Kidney glomerular epithelial cell (primary cell): ENCODE measurements around the gene SGO2.
A peak's percentile ranks its signal among the peaks of the same experiment; 100 is the strongest.

Experiments used
- DNase-seq: peaks from one replicate; lab custom pipeline; 2025; lab: John Stamatoyannopoulos, UW

The SGO2 gene, protein sequence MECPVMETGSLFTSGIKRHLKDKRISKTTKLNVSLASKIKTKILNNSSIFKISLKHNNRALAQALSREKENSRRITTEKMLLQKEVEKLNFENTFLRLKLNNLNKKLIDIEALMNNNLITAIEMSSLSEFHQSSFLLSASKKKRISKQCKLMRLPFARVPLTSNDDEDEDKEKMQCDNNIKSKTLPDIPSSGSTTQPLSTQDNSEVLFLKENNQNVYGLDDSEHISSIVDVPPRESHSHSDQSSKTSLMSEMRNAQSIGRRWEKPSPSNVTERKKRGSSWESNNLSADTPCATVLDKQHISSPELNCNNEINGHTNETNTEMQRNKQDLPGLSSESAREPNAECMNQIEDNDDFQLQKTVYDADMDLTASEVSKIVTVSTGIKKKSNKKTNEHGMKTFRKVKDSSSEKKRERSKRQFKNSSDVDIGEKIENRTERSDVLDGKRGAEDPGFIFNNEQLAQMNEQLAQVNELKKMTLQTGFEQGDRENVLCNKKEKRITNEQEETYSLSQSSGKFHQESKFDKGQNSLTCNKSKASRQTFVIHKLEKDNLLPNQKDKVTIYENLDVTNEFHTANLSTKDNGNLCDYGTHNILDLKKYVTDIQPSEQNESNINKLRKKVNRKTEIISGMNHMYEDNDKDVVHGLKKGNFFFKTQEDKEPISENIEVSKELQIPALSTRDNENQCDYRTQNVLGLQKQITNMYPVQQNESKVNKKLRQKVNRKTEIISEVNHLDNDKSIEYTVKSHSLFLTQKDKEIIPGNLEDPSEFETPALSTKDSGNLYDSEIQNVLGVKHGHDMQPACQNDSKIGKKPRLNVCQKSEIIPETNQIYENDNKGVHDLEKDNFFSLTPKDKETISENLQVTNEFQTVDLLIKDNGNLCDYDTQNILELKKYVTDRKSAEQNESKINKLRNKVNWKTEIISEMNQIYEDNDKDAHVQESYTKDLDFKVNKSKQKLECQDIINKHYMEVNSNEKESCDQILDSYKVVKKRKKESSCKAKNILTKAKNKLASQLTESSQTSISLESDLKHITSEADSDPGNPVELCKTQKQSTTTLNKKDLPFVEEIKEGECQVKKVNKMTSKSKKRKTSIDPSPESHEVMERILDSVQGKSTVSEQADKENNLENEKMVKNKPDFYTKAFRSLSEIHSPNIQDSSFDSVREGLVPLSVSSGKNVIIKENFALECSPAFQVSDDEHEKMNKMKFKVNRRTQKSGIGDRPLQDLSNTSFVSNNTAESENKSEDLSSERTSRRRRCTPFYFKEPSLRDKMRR

DNA sequence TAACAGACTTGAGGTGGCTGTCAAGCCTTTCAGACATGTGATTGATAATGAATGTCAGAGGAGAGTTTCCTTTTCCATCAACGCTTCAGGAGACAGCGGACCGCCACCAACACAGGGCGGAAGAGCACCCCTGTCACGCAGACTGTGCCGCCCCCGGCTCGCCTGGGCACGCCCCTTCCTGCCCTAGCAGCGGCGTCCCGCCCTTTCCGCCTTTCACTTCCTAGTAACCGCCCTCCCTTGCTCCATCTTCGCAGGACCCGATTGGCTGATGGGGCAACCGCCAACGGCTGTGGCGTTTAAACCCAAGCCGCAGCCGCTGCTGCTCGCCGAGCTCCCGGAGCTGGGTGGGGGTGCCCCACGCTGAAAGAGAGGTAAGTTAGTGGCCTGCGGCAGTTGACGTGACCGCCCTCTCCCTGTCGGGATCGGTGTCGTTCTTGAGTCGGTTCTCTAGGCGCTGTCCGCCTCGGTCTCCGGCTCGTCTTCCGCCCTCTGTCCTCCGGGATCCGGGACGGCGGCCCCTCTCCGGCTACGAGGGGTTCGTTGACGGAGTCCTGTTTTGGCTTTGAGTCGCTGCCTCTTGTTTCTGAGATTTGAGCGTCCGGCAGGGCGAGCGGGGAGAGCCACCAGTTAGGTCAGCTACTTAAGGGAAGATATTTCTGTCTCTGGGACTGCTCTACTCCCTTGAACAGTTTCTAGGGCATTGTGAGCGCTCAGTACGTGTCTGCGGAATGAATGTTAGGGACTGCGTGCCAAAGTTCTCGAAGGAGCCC lies at the start of gene SGO2:
Gene SGO2, plus strand, starts transcription at position 326 of the 770 bp plus-strand sequence. CDS start 6,769 bp downstream, outside the sequence.
- DNase-seq: peak; percentile 98

GRCh38 chr2:200476836-200477235 lies 49.2 kb upstream of the SGO2 start:
- DNase-seq: no peak

GRCh38 chr2:200477667-200478131 lies 48.3 kb upstream of the SGO2 start:
- no peak for DNase-seq

GRCh38 chr2:200479692-200480265 lies 46.2 kb upstream of the SGO2 start:
- no peak for DNase-seq

DNA sequence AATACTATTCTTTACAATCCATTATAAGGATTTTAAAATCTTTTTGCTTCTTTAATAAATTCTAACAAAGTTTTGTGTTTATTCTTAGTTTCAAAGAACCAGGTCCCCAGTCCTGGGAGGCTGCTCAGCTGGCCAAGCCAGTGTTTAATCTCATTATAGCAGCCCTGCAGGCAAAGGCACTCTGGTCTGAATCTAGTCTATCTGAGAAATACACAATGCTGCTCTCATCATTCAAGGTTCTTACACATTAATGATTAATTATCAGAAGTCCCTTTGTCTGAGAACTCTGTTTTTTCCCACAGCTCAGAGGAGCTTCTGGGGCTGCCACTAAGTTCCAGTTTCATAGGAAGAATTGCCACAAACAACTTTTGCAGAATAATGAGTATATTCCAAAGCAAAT lies 43.8 kb upstream of the SGO2 start:
- no peak for DNase-seq

GRCh38 chr2:200483729-200484198 lies 42.2 kb upstream of the SGO2 start:
- no peak for DNase-seq

DNA sequence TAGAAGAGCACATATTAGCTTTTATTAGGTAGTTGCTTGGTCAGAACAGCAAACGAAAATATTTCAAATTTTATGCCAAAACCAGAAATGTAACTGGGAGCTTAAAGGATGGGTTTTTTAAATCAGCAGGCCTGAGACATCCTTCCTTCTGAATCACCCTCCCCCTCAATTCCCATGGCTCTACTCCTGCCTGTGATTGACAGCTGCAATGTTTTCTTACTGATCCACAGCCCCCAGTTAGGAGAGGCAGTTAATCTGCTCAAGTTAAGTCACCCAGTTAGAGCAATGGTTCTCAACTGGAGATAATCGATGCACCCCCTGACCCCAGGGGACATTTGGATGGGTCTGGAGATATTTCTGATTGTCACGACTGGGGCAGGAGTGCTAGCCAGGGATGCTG lies 41.1 kb upstream of the SGO2 start:
- DNase-seq: no peak

- DNase-seq: no peak
Measured at GRCh38 chr2:200486529-200486928, 39.5 kb upstream of the SGO2 start.

- no peak for DNase-seq
Measured at GRCh38 chr2:200488169-200488568, 37.8 kb upstream of the SGO2 start.

DNA sequence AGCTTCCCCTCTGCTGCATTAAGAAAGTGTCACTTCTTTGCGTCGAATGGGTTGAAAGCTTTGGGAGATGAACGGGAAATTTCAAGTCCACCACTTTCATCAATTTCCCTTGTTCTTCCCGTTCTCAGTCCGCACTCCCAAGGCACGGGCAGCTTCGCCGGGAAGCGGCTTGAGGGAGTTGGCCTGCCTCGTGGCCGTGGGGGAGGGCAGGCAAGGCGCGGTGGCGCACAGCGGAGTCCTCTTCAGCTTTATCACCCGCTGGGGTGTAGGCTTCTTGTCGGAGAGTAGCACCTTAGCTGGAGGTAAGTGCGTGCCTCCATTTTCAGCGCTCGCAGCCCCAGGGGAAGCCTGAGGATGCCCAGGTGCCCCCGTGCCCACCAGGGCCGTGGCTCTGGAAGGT lies 36.0 kb upstream of the SGO2 start:
- DNase-seq: no peak

DNA sequence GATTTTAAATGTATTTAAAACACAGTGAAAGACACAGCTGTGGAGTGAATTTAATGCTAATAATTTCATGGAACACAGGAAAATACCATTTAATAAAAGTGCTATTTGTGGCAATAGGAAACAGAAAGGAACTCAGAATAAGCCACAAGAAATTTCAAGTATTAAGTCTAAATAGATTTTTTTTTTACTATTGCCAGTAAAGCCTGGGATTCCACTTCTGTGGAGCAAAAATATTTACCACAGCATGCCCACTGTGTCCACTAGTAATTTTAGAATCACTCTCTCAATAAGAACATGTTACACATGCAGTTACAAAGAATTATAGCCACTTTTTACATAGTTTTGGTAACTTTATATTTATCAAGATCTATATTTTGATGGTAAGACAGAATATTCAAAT lies 33.4 kb upstream of the SGO2 start:
- DNase-seq: no peak

- DNase-seq: no peak
Measured at GRCh38 chr2:200494048-200494447, 32.0 kb upstream of the SGO2 start.

GRCh38 chr2:200496696-200497095 lies 29.3 kb upstream of the SGO2 start:
- no peak for DNase-seq

DNA sequence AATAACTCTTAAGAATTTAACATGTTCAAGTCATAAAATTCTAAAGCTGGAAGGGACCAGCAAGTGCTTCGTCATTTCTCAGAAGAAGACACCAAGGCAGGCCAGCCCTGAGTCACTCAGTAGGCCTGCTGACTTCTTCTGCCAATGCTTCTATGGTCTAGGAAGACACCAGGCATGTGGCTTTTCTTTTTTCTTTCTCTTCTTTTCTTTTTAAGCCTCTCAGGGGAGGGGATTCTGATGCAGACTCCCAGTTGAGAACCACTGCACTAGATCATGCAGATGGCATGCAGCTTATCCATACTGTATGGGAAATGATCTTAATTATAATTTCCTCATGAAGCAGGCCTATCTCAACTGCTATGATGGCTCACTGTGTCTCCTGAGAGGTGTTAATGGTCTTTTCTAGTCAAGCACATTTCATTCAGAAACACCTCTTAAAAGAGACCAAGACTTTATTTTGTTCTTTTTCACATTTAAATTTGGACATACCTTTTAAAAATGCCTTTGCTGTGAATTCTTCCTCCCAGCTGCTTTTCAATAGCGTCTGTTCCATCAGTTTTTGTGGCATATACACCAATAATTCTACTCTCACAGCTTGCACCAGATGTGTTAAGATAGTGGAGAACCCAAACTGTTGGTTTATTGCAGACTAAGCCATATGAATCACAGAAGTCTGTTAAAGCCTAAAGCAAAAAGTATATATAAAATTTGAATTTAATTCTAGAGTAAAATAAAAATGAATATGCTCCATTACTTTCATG lies 27.4 kb upstream of the SGO2 start:
- no peak for DNase-seq

- DNase-seq: no peak
Measured at GRCh38 chr2:200502196-200502595, 23.8 kb upstream of the SGO2 start.

DNA sequence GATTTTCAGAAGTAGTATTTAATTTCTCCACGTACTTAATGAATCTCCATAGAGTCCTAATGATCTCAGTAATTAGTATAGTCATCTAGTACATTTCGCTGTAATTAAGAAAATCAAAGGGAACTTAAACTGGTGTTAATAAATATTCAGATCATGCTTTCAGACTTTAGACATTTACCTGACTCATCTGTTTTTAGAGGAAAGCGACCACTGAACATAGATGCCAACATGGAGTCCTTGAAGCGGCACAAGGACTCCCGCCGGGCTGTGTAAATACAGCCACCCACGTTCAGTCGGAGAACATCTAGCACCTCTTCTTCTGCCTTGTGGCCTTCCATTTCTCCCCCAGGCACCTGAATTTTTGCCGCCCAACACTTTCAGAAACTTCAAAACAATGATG lies 19.3 kb upstream of the SGO2 start:
- no peak for DNase-seq

DNA sequence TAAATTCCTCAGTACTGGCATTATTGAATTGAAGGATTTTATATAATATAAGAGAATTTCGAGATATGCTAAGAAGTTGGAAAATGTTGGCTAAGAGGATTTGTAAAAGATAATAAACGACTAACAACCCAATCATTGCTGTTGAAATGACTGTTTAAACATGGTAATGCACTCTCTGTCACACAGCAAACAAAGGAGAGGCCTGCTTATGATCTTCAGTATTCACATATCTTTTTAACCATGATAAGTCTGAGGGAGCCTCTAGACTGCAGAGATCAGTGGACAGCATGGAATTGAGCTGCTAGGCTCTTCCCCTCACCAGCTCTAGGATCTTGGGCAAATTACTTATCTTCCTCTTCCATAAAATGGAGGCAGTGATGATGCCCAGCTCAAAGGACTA lies 18.8 kb upstream of the SGO2 start:
- no peak for DNase-seq

DNA sequence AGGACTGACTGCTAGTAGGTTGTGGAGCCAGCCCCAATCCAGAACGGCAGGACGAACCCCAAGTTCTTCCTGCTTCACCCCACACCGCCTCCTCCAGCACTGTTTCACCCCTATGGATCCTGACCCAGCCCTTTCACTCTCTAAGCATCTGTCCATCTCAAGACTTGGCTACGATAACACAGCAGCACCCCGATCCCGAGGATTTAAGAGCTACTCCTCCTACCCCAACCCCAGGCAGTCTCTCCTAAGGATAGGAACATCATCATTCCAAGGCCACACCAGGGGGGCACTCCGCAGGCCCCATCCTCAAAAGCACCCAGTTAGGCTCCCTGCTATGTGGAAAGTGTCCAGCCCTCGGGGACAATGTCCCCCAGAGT lies 16.8 kb upstream of the SGO2 start:
- DNase-seq: no peak

- DNase-seq: peak; percentile 68
Measured at GRCh38 chr2:200509612-200510433, 16.2 kb upstream of the SGO2 start, which contains the start of gene KCTD18. KCTD18 (minus strand) TSS chr2:200510068; CDS start chr2:200507016, 3,052 bp downstream.
